Measurements from ENCODE around the gene CPTP. TPM values are rescaled to one million over a fixed set of nuclear protein-coding genes. Genes with fewer than 3 reads are reported as not detected.

Gene CPTP
- total RNA-seq: 1 to 10 TPM; 5.6 to 5.7 TPM

- intact Hi-C loops (cut with micrococcal nuclease): loop anchor here (1.0 to 2.0 kb wide), 3 partner anchors 16 to 50 kb away; partner anchors contain the start of genes AURKAIP1, DVL1 and PUSL1
- Mint-ChIP-seq H3K36me3 (ENCODE audit: low read depth) (peaks cover 4% of the 10 kb centered on the region), H3K4me3 (peak within 1 kb of the TSS; percentile 92), H3K27me3 (ENCODE audit: low read depth) (no peaks in the 10 kb centered on the region), H3K27ac (peak within 1 kb of the TSS; percentile 84), H3K4me1 (ENCODE audit: low read depth) (peaks cover 36% of the 10 kb centered on the region), H3K9me3 (no peaks in the 10 kb centered on the region)
- CTCF ChIA-PET: interaction anchor here (1.1 kb wide), 1 partner anchor 25 kb away, joined by 5 read pairs; no protein-coding TSS in a partner anchor
- peak; percentile 97 for DNase-seq
Observed at GRCh38 chr1:1324524-1325287, at the start of gene CPTP, which contains the start of gene INTS11. Gene CPTP, plus strand, starts transcription at chr1:1324802. Its CDS starts 2,109 bp downstream, at chr1:1326911. Gene INTS11, minus strand, starts transcription at chr1:1324660. Its CDS starts 52 bp downstream, at chr1:1324608.

GRCh38 chr1:1274931-1275431 is 49.6 kb upstream of the CPTP start:
- Mint-ChIP-seq H3K9me3 (no peaks in the 10 kb centered on the region), H3K4me1 (ENCODE audit: low read depth) (peaks cover 32% of the 10 kb centered on the region), H3K27me3 (ENCODE audit: low read depth) (no peaks in the 10 kb centered on the region), H3K36me3 (ENCODE audit: low read depth) (peaks cover 14% of the 10 kb centered on the region), H3K27ac (no peak overlapping the region), H3K4me3 (peak overlapping the region; percentile 60)
- DNase-seq: no peak
- CTCF ChIA-PET: interaction anchor here (0.7 kb wide), 1 partner anchor 152 kb away, joined by 3 read pairs; no protein-coding TSS in a partner anchor
- intact Hi-C loops (cut with micrococcal nuclease): no loop called here

DNA sequence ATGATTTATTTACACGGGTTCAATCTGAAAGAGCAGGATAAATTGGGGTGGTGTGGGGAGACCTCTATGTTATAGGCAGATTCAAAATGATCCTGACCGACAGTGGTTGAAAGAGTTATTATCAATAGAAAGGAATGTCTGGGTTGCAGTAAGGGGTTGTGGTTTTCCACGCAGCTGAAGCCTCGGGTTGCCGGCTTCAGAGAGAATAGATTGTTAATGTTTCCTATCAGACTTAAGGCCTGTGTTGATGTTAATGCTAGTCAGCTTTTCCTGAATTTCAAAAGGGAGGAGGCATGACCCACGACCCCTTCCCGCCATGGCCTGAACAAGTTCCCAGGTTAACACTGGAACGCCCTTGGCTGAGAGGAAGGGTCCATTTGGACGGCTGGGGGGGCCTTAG is 48.8 kb upstream of the CPTP start:
- DNase-seq: no peak
- no peak overlapping the region for H3K4me3 Mint-ChIP-seq
- H3K36me3 Mint-ChIP-seq (ENCODE audit: low read depth): peaks cover 9% of the 10 kb centered on the region
- H3K9me3 Mint-ChIP-seq: no peaks in the 10 kb centered on the region
- H3K27ac Mint-ChIP-seq: no peak overlapping the region
- intact Hi-C loops (cut with micrococcal nuclease): no loop called here
- CTCF ChIA-PET: interaction anchor here (0.7 kb wide), 1 partner anchor 153 kb away, joined by 3 read pairs; no protein-coding TSS in a partner anchor
- H3K4me1 Mint-ChIP-seq (ENCODE audit: low read depth): peaks cover 24% of the 10 kb centered on the region
- H3K27me3 Mint-ChIP-seq (ENCODE audit: low read depth): no peaks in the 10 kb centered on the region

GRCh38 chr1:1278620-1279019 is 46.0 kb upstream of the CPTP start:
- Mint-ChIP-seq H3K4me1 (ENCODE audit: low read depth) (peaks cover 4% of the 10 kb centered on the region), H3K9me3 (no peaks in the 10 kb centered on the region), H3K27ac (no peak overlapping the region), H3K27me3 (ENCODE audit: low read depth) (no peaks in the 10 kb centered on the region), H3K4me3 (no peak overlapping the region), H3K36me3 (ENCODE audit: low read depth) (no peaks in the 10 kb centered on the region)
- CTCF ChIA-PET: interaction anchor here (0.6 to 0.7 kb wide), 2 partner anchors 22 to 276 kb away, joined by 3 to 4 read pairs; no protein-coding TSS in a partner anchor
- no peak for DNase-seq
- intact Hi-C loops (cut with micrococcal nuclease): no loop called here

DNA sequence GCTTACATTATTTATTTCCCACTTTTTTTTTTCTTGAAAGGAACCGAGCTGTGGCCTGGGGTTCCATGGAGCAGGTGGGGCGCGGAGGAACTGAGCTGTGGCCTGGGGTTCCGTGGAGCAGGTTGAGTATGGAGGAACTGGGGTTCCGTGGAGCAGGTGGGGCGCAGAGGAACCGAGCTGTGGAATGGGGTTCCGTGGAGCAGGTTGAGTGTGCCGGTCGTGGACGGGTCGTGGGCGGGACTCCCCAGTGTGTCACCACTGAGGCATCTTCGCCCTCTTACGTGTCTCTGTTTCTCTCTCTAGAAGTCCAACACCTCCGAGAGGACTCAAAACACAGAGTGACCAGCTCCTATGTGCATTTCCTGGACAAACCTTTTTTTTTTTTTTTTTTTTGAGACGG is 45.6 kb upstream of the CPTP start:
- no peaks in the 10 kb centered on the region for H3K9me3 Mint-ChIP-seq
- H3K27me3 Mint-ChIP-seq (ENCODE audit: low read depth): no peaks in the 10 kb centered on the region
- no peak overlapping the region for H3K27ac Mint-ChIP-seq
- DNase-seq: no peak
- CTCF ChIA-PET: interaction anchor here (0.6 to 0.7 kb wide), 2 partner anchors 21 to 276 kb away, joined by 3 to 4 read pairs; no protein-coding TSS in a partner anchor
- peaks cover 4% of the 10 kb centered on the region for H3K4me1 Mint-ChIP-seq (ENCODE audit: low read depth)
- H3K4me3 Mint-ChIP-seq: no peak overlapping the region
- intact Hi-C loops (cut with micrococcal nuclease): no loop called here
- no peaks in the 10 kb centered on the region for H3K36me3 Mint-ChIP-seq (ENCODE audit: low read depth)

GRCh38 chr1:1280782-1281481 is 43.7 kb upstream of the CPTP start:
- Mint-ChIP-seq H3K36me3 (ENCODE audit: low read depth) (no peaks in the 10 kb centered on the region), H3K27me3 (ENCODE audit: low read depth) (no peaks in the 10 kb centered on the region)

GRCh38 chr1:1281533-1282321 is 42.9 kb upstream of the CPTP start:
- Mint-ChIP-seq H3K4me3 (no peak overlapping the region), H3K9me3 (no peaks in the 10 kb centered on the region), H3K4me1 (ENCODE audit: low read depth) (no peaks in the 10 kb centered on the region), H3K27ac (no peak overlapping the region), H3K27me3 (ENCODE audit: low read depth) (no peaks in the 10 kb centered on the region), H3K36me3 (ENCODE audit: low read depth) (no peaks in the 10 kb centered on the region)
- DNase-seq: peak; percentile 27
- intact Hi-C loops (cut with micrococcal nuclease): no loop called here
- CTCF ChIA-PET: interaction anchor here (0.8 to 1.5 kb wide), 3 partner anchors 8 to 19 kb away, joined by 3 to 4 read pairs (median 3); partner anchors contain the start of gene UBE2J2

More at GRCh38 chr1:1280782-1281481, 43.7 kb upstream of the CPTP start:
- no peaks in the 10 kb centered on the region for H3K4me1 Mint-ChIP-seq (ENCODE audit: low read depth)
- no peak overlapping the region for H3K4me3 Mint-ChIP-seq
- H3K9me3 Mint-ChIP-seq: no peaks in the 10 kb centered on the region
- DNase-seq: no peak
- H3K27ac Mint-ChIP-seq: no peak overlapping the region
- CTCF ChIA-PET: interaction anchor here (1.5 kb wide), 1 partner anchor 19 kb away, joined by 4 read pairs; no protein-coding TSS in a partner anchor
- intact Hi-C loops (cut with micrococcal nuclease): no loop called here

DNA sequence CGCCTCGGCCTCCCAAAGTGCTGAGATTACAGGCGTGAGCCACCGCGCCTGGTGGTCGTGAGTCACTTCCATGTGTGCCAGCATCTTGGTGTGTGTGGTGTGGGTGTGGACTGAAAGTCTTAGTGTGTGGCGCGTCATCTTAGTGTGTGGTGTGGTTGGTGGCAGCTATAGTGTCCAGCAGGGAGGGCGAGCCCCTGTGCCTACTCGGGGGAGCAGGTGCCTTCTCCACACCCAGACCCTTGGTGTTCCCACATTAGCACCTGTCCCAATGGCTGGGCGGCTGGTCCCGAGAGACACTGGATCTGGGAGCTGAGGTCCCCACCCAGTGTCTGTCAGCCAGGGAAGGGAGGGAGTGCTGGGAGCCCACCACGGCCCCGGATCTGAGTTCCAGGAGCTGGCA is 41.6 kb upstream of the CPTP start:
- no peak overlapping the region for H3K4me3 Mint-ChIP-seq
- DNase-seq: no peak
- CTCF ChIA-PET: no interaction called here
- no peaks in the 10 kb centered on the region for H3K36me3 Mint-ChIP-seq (ENCODE audit: low read depth)
- no peaks in the 10 kb centered on the region for H3K9me3 Mint-ChIP-seq
- H3K27me3 Mint-ChIP-seq (ENCODE audit: low read depth): no peaks in the 10 kb centered on the region
- no peaks in the 10 kb centered on the region for H3K4me1 Mint-ChIP-seq (ENCODE audit: low read depth)
- H3K27ac Mint-ChIP-seq: no peak overlapping the region
- intact Hi-C loops (cut with micrococcal nuclease): no loop called here

GRCh38 chr1:1283821-1284220 is 40.8 kb upstream of the CPTP start:
- no peaks in the 10 kb centered on the region for H3K9me3 Mint-ChIP-seq
- no peaks in the 10 kb centered on the region for H3K36me3 Mint-ChIP-seq (ENCODE audit: low read depth)
- no peak overlapping the region for H3K27ac Mint-ChIP-seq
- CTCF ChIA-PET: no interaction called here
- no peak for DNase-seq
- no peaks in the 10 kb centered on the region for H3K27me3 Mint-ChIP-seq (ENCODE audit: low read depth)
- H3K4me1 Mint-ChIP-seq (ENCODE audit: low read depth): no peaks in the 10 kb centered on the region
- H3K4me3 Mint-ChIP-seq: no peak overlapping the region
- intact Hi-C loops (cut with micrococcal nuclease): no loop called here

DNA sequence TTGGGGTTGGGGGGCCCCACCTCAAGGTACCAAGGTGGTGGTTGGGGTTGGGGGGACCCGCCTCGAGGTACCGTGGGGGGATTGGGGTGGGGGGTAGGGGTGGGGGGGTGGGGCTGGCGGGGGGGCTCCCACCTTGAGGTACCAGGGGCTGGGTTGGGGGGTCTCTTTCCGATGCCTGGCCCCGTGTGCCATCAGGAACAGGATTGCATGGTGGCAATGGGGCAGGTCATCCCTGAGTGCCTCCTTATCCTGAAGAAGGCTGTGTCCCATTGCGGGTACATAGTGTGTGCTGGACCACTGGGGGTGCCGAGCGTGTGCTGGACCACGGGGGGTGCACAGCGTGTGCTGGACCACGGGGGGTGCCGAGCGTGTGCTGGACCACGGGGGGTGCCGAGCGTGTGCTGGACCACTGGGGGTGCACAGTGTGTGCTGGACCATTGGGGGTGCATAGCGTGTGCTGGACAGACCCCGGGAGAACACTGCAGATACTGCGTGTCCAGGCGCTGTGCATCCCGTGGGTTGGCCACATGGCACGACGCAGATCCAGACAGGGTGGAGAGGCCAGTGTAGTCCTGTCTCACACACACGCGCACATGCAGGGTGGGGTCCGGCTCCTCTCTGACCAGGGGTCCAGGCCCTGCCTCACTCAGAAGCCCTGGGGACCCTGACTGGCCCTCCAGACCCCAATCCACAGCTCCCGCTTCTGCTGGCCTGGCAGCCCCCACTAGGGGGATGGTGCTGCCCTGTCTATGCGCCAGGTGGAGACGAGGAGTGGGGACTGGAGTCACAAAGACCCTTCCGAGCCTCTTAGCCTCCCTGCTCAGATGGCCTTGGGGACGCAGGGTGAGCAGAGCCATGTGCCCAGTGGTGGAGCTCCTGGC is 40.1 kb upstream of the CPTP start:
- no peak for DNase-seq
- Mint-ChIP-seq H3K9me3 (no peaks in the 10 kb centered on the region), H3K27ac (no peak overlapping the region), H3K4me1 (ENCODE audit: low read depth) (no peaks in the 10 kb centered on the region), H3K36me3 (ENCODE audit: low read depth) (no peaks in the 10 kb centered on the region), H3K4me3 (no peak overlapping the region), H3K27me3 (ENCODE audit: low read depth) (no peaks in the 10 kb centered on the region)
- intact Hi-C loops (cut with micrococcal nuclease): no loop called here
- CTCF ChIA-PET: no interaction called here

- H3K36me3 Mint-ChIP-seq (ENCODE audit: low read depth): no peaks in the 10 kb centered on the region
- H3K27me3 Mint-ChIP-seq (ENCODE audit: low read depth): no peaks in the 10 kb centered on the region
- CTCF ChIA-PET: no interaction called here
- DNase-seq: no peak
- H3K4me3 Mint-ChIP-seq: no peak overlapping the region
- no peaks in the 10 kb centered on the region for H3K9me3 Mint-ChIP-seq
- H3K4me1 Mint-ChIP-seq (ENCODE audit: low read depth): no peaks in the 10 kb centered on the region
- no peak overlapping the region for H3K27ac Mint-ChIP-seq
- intact Hi-C loops (cut with micrococcal nuclease): no loop called here
Observed at GRCh38 chr1:1285102-1285571, 39.5 kb upstream of the CPTP start.

Data from activated naive CD4-positive, alpha-beta T cell treated with anti-CD3 and anti-CD28 coated beads for 36 hours (primary cell).